NCI-H2081 treated with DMSO at 0.1 percent for 48 hours (cell line): ENCODE measurements around the gene AKT2.
"Not testable (repeated sequence)": the region's sequence is repeated elsewhere in the genome, so short reads cannot be mapped to it uniquely, and the experiment has no call there.

ENCODE experiments used
- DNase-seq: peaks from one replicate; lab custom pipeline; 2025; lab: John Stamatoyannopoulos, UW

AKT2 gene

GRCh38 chr19:40219029-40219428, 66.1 kb downstream of the AKT2 start:
- not testable (repeated sequence) for DNase-seq

DNA sequence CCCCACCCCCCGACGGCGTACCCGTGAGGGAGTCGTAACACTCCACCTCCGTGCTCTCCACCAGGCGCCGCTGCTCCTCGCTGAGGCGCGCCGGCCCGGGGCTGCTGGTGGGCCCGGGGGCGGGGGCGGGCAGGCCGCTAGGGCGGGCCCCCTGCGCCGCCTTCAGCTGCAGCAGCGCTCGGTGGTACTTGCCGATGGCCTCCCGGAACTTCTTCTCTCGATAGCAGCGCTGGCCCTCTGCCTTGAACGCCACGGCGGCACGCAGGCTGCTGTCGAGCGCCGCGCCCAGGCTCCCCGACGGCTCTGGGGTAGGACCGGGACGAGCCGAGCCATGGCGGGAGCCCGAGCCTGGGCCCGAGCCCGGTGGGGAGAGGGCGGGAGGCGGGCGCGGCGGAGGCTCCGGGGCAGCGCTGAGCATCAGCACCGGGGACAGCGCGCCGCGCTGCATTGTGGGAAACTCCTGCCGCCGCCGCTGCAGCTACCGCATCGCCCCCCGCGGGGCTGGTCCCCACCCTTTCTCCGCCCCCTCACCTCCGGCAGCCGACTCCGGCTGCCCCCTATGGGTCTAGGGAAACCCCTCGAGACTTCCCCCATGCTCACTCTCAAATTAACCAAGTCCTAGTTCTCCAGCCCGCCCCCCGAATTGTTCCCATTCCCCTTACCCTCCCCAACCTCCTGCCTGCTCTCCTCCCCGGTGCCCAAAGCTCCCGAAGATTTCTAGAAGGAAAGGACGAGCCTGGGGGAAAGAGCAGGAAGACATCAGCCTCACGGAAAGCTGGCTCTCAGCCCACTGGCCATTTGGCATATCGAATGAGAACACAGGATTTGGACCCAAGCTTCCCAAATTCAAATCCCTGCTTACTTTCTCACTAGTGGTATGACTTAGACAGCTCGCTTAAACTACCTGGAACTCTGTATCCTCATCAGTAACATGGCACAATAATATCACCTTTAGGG, 66.9 kb downstream of the AKT2 start, which contains the start of gene TTC9B:
TTC9B (minus strand) TSS at position 451 of the 957 bp plus-strand sequence; CDS start at position 448, 3 bp downstream.
- DNase-seq, result no peak

DNA sequence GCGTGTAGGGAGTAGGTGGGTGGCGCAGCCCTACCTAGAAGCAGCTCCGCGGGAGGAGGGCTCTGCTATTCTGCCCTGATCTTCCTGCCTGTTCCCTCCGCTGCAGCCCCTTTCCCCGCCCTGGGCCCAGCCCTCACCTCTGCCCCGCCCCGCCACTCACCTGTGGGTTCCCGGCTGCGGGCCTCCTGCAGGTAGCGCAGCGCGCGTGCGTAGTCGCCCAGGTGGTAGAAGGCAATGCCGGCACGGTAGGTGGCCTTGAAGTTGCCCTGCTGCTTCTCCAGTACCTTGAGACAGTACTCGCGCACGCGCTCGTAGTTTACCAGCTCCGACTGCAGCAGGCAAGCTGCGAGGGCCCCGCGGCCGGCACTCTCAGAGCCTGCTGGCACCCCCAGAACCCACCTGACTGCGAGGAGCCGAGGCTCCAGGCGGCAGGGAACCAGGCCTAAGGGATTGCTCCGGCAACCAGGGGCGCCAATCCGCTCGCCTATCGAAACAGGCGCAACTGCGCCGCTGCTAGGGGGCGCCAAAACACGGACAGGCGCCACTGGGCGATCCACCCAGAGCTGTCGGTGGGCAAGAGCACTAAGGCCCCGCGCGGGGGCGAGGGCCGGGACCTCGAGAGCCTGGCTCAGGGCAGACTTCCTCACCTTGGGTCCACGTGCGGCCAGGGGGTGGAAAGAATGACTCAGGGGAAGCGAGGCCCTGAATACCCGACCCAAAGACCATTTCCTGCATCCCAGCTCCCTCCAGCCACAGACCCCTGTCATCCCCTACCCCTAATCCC, 67.9 kb downstream of the AKT2 start:
- DNase-seq, result peak; percentile 3

DNA sequence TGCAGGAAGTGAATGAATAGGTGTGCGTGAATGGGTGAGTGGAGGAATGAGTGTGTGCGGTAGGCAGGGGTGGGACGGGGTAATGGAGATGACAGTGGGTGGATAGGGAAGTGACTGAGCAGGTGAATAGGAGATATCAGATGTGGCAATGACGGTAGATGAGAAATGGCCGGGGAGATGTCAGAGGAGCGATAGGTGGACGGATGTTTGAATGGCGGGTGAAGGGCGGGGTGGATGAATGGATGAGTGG, 68.4 kb downstream of the AKT2 start:
- no peak for DNase-seq

- no peak for DNase-seq
Observed at GRCh38 chr19:40216013-40216776, 69.0 kb downstream of the AKT2 start.

- DNase-seq, result no peak
Observed at GRCh38 chr19:40214936-40215335, 70.2 kb downstream of the AKT2 start.

GRCh38 chr19:40213882-40214570, 71.1 kb downstream of the AKT2 start:
- DNase-seq, result no peak

- DNase-seq, result no peak
Observed at GRCh38 chr19:40213251-40213829, 71.8 kb downstream of the AKT2 start.

- no peak for DNase-seq
Observed at GRCh38 chr19:40210889-40211288, 74.3 kb downstream of the AKT2 start.

- no peak for DNase-seq
Observed at GRCh38 chr19:40208602-40209001, 76.5 kb downstream of the AKT2 start.

DNA sequence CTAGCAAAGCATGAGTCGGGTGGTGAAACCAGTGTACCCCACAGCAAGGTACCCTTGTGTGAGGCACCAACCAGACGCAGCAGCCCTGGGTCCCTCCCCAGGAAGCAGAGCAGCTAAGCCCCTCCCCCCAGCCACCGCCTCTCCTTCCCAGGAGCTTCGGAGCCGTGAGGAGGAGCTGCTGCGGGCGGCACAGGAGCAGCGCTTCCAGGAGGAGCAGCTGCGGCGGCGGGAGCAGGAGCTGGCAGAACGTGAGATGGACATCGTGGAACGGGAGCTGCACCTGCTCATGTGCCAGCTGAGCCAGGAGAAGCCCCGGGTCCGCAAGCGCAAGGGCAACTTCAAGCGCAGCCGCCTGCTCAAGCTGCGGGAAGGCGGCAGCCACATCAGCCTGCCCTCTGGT, 79.4 kb downstream of the AKT2 start:
- DNase-seq, result no peak

- DNase-seq, result no peak
Observed at GRCh38 chr19:40204381-40204780, 80.8 kb downstream of the AKT2 start.

GRCh38 chr19:40200341-40201099, 84.6 kb downstream of the AKT2 start:
- DNase-seq, result no peak

- no peak for DNase-seq
Observed at GRCh38 chr19:40198272-40198990, 86.7 kb downstream of the AKT2 start.

DNA sequence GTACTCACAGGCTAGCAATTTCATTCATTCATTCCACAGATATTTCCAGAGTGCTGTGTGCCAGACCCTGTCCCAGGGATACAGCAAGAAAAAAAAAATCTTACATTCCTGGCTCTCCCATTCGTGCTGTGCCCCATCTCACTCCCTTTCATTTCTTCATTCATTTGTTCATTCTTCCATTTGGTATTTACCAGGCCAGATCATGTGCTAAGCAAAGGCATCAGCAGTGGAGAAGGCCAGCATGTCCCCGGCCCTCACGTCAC, 91.6 kb downstream of the AKT2 start:
- no peak for DNase-seq

GRCh38 chr19:40192758-40193586, 92.2 kb downstream of the AKT2 start:
- no peak for DNase-seq

DNA sequence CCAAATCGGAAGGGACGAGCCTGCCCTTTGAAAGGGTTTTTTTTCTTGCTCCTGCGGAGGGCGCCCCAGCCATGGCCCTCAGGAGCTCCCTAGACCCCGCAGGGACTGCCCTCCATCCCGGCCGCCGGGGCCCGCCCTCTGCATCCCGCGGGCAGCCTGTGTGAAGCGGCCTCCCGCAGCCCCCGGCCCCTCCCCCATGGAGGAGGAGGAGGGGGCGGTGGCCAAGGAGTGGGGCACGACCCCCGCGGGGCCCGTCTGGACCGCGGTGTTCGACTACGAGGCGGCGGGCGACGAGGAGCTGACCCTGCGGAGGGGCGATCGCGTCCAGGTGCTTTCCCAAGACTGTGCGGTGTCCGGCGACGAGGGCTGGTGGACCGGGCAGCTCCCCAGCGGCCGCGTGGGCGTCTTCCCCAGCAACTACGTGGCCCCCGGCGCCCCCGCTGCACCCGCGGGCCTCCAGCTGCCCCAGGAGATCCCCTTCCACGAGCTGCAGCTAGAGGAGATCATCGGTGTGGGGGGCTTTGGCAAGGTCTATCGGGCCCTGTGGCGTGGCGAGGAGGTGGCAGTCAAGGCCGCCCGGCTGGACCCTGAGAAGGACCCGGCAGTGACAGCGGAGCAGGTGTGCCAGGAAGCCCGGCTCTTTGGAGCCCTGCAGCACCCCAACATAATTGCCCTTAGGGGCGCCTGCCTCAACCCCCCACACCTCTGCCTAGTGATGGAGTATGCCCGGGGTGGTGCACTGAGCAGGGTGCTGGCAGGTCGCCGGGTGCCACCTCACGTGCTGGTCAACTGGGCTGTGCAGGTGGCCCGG, 93.1 kb downstream of the AKT2 start:
- no peak for DNase-seq
